HEK293 (cell line): ENCODE data around the gene GRP.
A peak's percentile ranks its signal among the peaks of the same experiment; 100 is the strongest.

Experiments used
- CTCF ChIA-PET: fragments of 350-600 bp; formaldehyde crosslinking; extraction: SDS; loops from one replicate; lab custom pipeline; 2021; ENCODE audit warnings: antibody characterized with exemption; lab: Yijun Ruan, JAX
- POLR2A ChIA-PET: fragments of 300-600 bp; formaldehyde crosslinking; extraction: SDS; loops from one replicate; lab custom pipeline; 2020; ENCODE audit warnings: antibody characterized with exemption, inconsistent platforms; lab: Yijun Ruan, JAX
- H3K27ac ChIP-seq: fragments of 200-500 bp; sonication (Bioruptor generic); 2 replicates; pipeline ENCODE4 v1.5.1; 2014; ENCODE audit warnings: low read depth, low read length, control low read depth, inconsistent platforms; ENCODE audit errors: extremely low read depth
- H3K36me3 ChIP-seq, 2 experiments: fragments of 200-500 bp in 1 of 2; sonication (Bioruptor generic) in 1 of 2; 1 replicate in 1 of 2; 2 replicates in 1 of 2; pipeline ENCODE4 v1.5.1; 2014 to 2017; ENCODE audit warnings: inconsistent platforms in 2 of 2, low read length in 2 of 2; ENCODE audit not compliant: control insufficient read depth in 2 of 2, insufficient read depth in 1 of 2
- H3K4me1 ChIP-seq: fragments of 200-500 bp; sonication (Bioruptor generic); 2 replicates; pipeline ENCODE4 v1.5.1; 2014; ENCODE audit warnings: mild to moderate bottlenecking, low read length, inconsistent platforms; ENCODE audit not compliant: control insufficient read depth, insufficient read depth
- H3K4me3 ChIP-seq: 2 replicates; pipeline ENCODE4 v1.5.1; 2011; ENCODE audit warnings: low read depth, mild to moderate bottlenecking, control low read depth, low read length, moderate library complexity
- H3K9me3 ChIP-seq: fragments of 200-500 bp; sonication (Bioruptor generic); 2 replicates; pipeline ENCODE4 v1.5.1; 2014; ENCODE audit warnings: low read depth, low read length, inconsistent platforms; ENCODE audit not compliant: control insufficient read depth, insufficient read depth
- HOXD13 ChIP-seq: sonication (generic); formaldehyde crosslinking; IDR thresholded peaks from 2 replicates; pipeline ENCODE4 v1.8.0; 2022; ENCODE audit warnings: missing genetic modification reagents, borderline replicate concordance
- SETDB1 ChIP-seq: IDR thresholded peaks from one replicate; pipeline ENCODE4 v1.6.1; 2017; ENCODE audit warnings: mild to moderate bottlenecking, low read length, moderate library complexity, mixed read lengths; ENCODE audit not compliant: insufficient read length
- TRIM28 ChIP-seq: IDR thresholded peaks from 2 replicates; pipeline ENCODE4 v1.6.1; 2011; ENCODE audit warnings: low read length, control low read depth, borderline replicate concordance
- ZNF184 ChIP-seq: fragments of 450-650 bp; IDR thresholded peaks from 2 replicates; pipeline ENCODE4 v1.5.1; 2018; ENCODE audit warnings: missing biosample characterization, mild to moderate bottlenecking, missing genetic modification characterization
- ZNF202 ChIP-seq: fragments of 450-650 bp; formaldehyde crosslinking; IDR thresholded peaks from 2 replicates; pipeline ENCODE4 v1.5.1; 2016; ENCODE audit warnings: missing biosample characterization, missing genetic modification characterization, borderline replicate concordance
- ZNF221 ChIP-seq: fragments of 450-650 bp; formaldehyde crosslinking; IDR thresholded peaks from 2 replicates; pipeline ENCODE4 v1.5.1; 2017; ENCODE audit warnings: missing biosample characterization, missing genetic modification characterization, borderline replicate concordance
- ZNF335 ChIP-seq: fragments of 450-650 bp; formaldehyde crosslinking; conservative IDR thresholded peaks from 2 replicates; pipeline ENCODE4 v1.5.1; 2016; ENCODE audit warnings: missing biosample characterization, missing genetic modification characterization
- ZNF510 ChIP-seq: fragments of 450-650 bp; formaldehyde crosslinking; IDR thresholded peaks from 2 replicates; pipeline ENCODE4 v1.5.1; 2018; ENCODE audit warnings: mild to moderate bottlenecking, missing genetic modification characterization, missing biosample characterization; ENCODE audit not compliant: insufficient replicate concordance
- ZNF549 ChIP-seq: fragments of 450-650 bp; IDR thresholded peaks from 2 replicates; pipeline ENCODE4 v1.5.1; 2018; ENCODE audit warnings: missing biosample characterization, missing genetic modification characterization, mild to moderate bottlenecking, inconsistent platforms, moderate library complexity
- ZNF558 ChIP-seq: fragments of 450-650 bp; formaldehyde crosslinking; IDR thresholded peaks from 2 replicates; pipeline ENCODE4 v1.5.1; 2016; ENCODE audit warnings: missing biosample characterization, missing genetic modification characterization
- ZNF626 ChIP-seq: fragments of 450-650 bp; sonication (Bioruptor Pico); formaldehyde crosslinking; IDR thresholded peaks from 2 replicates; pipeline ENCODE4 v1.5.1; 2018; ENCODE audit warnings: missing biosample characterization, missing genetic modification characterization, inconsistent platforms
- ZNF701 ChIP-seq: fragments of 450-650 bp; formaldehyde crosslinking; IDR thresholded peaks from 2 replicates; pipeline ENCODE4 v1.5.1; 2016; ENCODE audit warnings: missing biosample characterization, missing genetic modification characterization
- ZNF777 ChIP-seq: fragments of 450-650 bp; formaldehyde crosslinking; IDR thresholded peaks from 2 replicates; pipeline ENCODE4 v1.5.1; 2017; ENCODE audit warnings: missing biosample characterization, missing genetic modification characterization, borderline replicate concordance
- TF ChIP-seq, protein P1 (sequence below): fragments of 450-650 bp; formaldehyde crosslinking; IDR thresholded peaks from 2 replicates; pipeline ENCODE4 v1.5.1; 2016; ENCODE audit warnings: missing biosample characterization, missing genetic modification characterization
- TF ChIP-seq, protein P2 (sequence below): fragments of 450-650 bp; formaldehyde crosslinking; IDR thresholded peaks from 2 replicates; pipeline ENCODE4 v1.5.1; 2016; ENCODE audit warnings: missing biosample characterization, missing genetic modification characterization
- TF ChIP-seq, protein P3 (sequence below): fragments of 450-650 bp; formaldehyde crosslinking; IDR thresholded peaks from 2 replicates; pipeline ENCODE4 v1.5.1; 2016; ENCODE audit warnings: missing biosample characterization, missing genetic modification characterization
- TF ChIP-seq, protein P4 (sequence below): fragments of 450-650 bp; formaldehyde crosslinking; IDR thresholded peaks from 2 replicates; pipeline ENCODE4 v1.5.1; 2016; ENCODE audit warnings: missing biosample characterization, missing genetic modification characterization

The GRP gene

DNA sequence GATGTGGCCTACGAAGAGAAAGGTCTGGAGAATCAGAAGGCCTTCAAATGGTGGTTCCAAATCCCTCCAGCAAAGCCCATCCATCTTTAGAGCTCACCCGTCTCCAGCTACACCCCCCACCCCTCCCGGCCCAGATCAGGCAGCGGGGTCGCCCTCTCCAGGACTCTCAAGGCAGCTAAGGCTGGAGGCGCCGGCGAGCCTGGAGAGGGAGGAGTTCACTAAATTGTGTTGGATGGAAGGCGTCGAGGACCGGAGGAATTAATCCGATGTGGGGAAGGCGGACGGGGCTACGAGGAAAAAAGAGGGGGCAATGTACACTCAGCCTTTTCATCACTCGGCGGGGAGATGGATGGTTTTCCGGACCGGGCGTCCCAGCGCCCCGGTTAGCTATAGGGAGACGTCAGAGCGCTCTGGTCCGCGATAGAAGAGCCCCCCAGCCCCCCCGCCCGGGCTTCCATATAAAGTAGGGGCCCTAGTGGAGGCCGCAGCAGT, at the start of gene GRP:
Gene GRP, plus strand, starts transcription at position 487 of the 492 bp plus-strand sequence. CDS start 108 bp downstream, outside the sequence.
- Histone ChIP-seq H3K27ac (no peak within 1 kb of the TSS), H3K4me3 (peak within 1 kb of the TSS; percentile 16), H3K4me1 (peaks cover 2% of the 10 kb centered on the region; the same call in 1 of the 2 replicates), H3K36me3 (no peaks in the 10 kb centered on the region)
- CTCF ChIA-PET: interaction anchor here (0.8 to 1.0 kb wide), 3 partner anchors 12 to 455 kb away, joined by 3 to 4 read pairs (median 4); no protein-coding TSS in a partner anchor
- TF ChIP-seq ZNF221 (tag by site-specific recombination): no peak
- peak; percentile 40; the same call in 1 of the 2 replicates for TF ChIP-seq ZNF777 (tag by site-specific recombination)
- TF ChIP-seq, protein P1, sequence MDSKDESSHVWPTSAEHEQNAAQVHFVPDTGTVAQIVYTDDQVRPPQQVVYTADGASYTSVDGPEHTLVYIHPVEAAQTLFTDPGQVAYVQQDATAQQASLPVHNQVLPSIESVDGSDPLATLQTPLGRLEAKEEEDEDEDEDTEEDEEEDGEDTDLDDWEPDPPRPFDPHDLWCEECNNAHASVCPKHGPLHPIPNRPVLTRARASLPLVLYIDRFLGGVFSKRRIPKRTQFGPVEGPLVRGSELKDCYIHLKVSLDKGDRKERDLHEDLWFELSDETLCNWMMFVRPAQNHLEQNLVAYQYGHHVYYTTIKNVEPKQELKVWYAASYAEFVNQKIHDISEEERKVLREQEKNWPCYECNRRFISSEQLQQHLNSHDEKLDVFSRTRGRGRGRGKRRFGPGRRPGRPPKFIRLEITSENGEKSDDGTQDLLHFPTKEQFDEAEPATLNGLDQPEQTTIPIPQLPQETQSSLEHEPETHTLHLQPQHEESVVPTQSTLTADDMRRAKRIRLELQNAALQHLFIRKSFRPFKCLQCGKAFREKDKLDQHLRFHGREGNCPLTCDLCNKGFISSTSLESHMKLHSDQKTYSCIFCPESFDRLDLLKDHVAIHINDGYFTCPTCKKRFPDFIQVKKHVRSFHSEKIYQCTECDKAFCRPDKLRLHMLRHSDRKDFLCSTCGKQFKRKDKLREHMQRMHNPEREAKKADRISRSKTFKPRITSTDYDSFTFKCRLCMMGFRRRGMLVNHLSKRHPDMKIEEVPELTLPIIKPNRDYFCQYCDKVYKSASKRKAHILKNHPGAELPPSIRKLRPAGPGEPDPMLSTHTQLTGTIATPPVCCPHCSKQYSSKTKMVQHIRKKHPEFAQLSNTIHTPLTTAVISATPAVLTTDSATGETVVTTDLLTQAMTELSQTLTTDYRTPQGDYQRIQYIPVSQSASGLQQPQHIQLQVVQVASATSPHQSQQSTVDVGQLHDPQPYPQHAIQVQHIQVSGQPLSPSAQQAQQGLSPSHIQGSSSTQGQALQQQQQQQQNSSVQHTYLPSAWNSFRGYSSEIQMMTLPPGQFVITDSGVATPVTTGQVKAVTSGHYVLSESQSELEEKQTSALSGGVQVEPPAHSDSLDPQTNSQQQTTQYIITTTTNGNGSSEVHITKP (tag by site-specific recombination): peak; percentile 33; the same call in 1 of the 2 replicates
- TF ChIP-seq, protein P2, sequence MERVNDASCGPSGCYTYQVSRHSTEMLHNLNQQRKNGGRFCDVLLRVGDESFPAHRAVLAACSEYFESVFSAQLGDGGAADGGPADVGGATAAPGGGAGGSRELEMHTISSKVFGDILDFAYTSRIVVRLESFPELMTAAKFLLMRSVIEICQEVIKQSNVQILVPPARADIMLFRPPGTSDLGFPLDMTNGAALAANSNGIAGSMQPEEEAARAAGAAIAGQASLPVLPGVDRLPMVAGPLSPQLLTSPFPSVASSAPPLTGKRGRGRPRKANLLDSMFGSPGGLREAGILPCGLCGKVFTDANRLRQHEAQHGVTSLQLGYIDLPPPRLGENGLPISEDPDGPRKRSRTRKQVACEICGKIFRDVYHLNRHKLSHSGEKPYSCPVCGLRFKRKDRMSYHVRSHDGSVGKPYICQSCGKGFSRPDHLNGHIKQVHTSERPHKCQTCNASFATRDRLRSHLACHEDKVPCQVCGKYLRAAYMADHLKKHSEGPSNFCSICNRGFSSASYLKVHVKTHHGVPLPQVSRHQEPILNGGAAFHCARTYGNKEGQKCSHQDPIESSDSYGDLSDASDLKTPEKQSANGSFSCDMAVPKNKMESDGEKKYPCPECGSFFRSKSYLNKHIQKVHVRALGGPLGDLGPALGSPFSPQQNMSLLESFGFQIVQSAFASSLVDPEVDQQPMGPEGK: no peak
- peak; percentile 84 for TF ChIP-seq ZNF335 (tag by site-specific recombination)
- TF ChIP-seq, all 188 proteins: peak for 3
- POLR2A ChIA-PET: interaction anchor here (0.6 to 1.2 kb wide), 4 partner anchors 10 to 347 kb away, joined by 3 to 4 read pairs (median 3); partner anchors contain the start of gene LMAN1
- no peaks in the 10 kb centered on the region for H3K9me3 ChIP-seq

DNA sequence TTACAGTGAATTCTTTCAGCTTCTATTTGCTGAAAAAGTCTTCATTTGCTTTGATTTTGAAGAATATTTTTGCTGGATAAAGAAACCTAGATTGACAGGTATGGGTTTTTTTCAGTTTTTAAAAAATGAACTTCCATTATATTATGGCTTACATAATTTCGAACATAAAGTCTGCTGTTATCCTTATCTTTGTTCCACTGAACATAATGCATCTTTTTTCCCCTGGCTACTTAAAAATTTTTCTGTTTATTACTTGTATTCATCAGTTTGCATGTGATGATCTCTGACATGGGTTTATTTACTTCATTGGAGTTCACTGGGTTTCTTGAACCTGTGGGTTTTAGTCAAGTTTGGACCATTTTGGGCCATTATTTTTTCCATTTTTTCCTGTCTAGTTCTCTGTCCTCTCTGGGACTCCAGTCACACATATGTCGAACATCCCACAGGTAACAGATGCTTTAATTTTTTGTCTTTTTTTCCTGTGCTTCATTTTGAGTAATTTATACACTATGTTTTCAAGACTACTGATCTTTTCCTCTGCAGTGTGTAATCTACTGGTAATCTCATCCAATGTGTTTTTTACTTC, 47.2 kb upstream of the GRP start:
- Histone ChIP-seq H3K9me3 (no peaks in the 10 kb centered on the region; the same call in 1 of the 2 replicates), H3K36me3 (no peaks in the 10 kb centered on the region), H3K4me1 (no peaks in the 10 kb centered on the region), H3K27ac (no peak overlapping the region), H3K4me3 (no peak overlapping the region)
- ChIA-PET CTCF (interaction anchor here (0.7 kb wide), 1 partner anchor 91 kb away, joined by 3 read pairs; no protein-coding TSS in a partner anchor), POLR2A (no interaction called here)
- no peak for TF ChIP-seq HOXD13 (CRISPR knock-in tag)
- TF ChIP-seq ZNF510 (tag by site-specific recombination): peak; percentile 39
- TF ChIP-seq ZNF221 (tag by site-specific recombination): 0 out of 2 replicates have a peak, but pooled peaks have one; percentile 30
- TF ChIP-seq ZNF626 (tag by site-specific recombination): peak; percentile 79; the same call in 1 of the 2 replicates
- TF ChIP-seq, protein P3, sequence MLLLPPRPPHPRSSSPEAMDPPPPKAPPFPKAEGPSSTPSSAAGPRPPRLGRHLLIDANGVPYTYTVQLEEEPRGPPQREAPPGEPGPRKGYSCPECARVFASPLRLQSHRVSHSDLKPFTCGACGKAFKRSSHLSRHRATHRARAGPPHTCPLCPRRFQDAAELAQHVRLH (tag by site-specific recombination): no peak
- peak; percentile 69; the same call in 1 of the 2 replicates for TF ChIP-seq ZNF184 (tag by site-specific recombination)
- TF ChIP-seq, protein P4, sequence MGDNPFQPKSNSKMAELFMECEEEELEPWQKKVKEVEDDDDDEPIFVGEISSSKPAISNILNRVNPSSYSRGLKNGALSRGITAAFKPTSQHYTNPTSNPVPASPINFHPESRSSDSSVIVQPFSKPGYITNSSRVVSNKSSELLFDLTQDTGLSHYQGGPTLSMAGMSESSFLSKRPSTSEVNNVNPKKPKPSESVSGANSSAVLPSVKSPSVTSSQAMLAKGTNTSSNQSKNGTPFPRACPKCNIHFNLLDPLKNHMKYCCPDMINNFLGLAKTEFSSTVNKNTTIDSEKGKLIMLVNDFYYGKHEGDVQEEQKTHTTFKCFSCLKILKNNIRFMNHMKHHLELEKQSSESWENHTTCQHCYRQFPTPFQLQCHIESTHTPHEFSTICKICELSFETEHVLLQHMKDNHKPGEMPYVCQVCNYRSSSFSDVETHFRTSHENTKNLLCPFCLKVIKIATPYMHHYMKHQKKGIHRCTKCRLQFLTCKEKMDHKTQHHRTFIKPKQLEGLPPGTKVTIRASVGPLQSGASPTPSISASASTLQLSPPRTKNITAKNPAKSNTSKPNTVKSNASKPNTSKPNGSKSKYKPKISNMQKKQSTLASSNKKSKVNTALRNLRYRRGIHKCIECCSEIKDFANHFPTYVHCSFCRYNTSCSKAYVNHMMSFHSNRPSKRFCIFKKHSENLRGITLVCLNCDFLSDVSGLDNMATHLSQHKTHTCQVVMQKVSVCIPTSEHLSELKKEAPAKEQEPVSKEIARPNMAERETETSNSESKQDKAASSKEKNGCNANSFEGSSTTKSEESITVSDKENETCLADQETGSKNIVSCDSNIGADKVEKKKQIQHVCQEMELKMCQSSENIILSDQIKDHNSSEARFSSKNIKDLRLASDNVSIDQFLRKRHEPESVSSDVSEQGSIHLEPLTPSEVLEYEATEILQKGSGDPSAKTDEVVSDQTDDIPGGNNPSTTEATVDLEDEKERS (tag by site-specific recombination): peak; percentile 83; the same call in 1 of the 2 replicates
- peak; percentile 20; the same call in 1 of the 2 replicates for TF ChIP-seq ZNF558
- TF ChIP-seq SETDB1: peak; percentile 94
- no peak for TF ChIP-seq ZNF202 (tag by site-specific recombination)
- no peak for TF ChIP-seq ZNF701 (tag by site-specific recombination)
- TF ChIP-seq TRIM28: peak; percentile 96
- TF ChIP-seq ZNF549 (tag by site-specific recombination): peak; percentile 59
